Mucosa of descending colon (tissue), 3 donors: Measurements from ENCODE around the gene FAF1. TPM values are rescaled to one million over a fixed set of nuclear protein-coding genes. Genes with fewer than 3 reads are reported as not detected.

Source experiments
- ATAC-seq: fragments of 200-7000 bp; cut with Tn5 transposase; one replicate; pipeline ENCODE4 v1.9.1; 2020; ENCODE audit warnings: mild to moderate bottlenecking, moderate library complexity
- DNase-seq, 3 donors: peaks; one replicate each; pipeline ENCODE4 v3.0.0-alpha.2; 2020
- H3K36me3 ChIP-seq: fragments of 200-600 bp; one replicate; pipeline ENCODE4 v1.8.0; 2021; ENCODE audit warnings: low read depth, mild to moderate bottlenecking
- H3K4me1 ChIP-seq: fragments of 200-600 bp; one replicate; pipeline ENCODE4 v1.8.0; 2021; ENCODE audit warnings: low read depth, mild to moderate bottlenecking
- H3K4me3 ChIP-seq: fragments of 200-600 bp; one replicate; pipeline ENCODE4 v1.8.0; 2021; ENCODE audit warnings: mild to moderate bottlenecking
- H3K9me3 ChIP-seq: fragments of 200-600 bp; one replicate; pipeline ENCODE4 v1.8.0; 2021; ENCODE audit warnings: mild to moderate bottlenecking
- intact Hi-C, 2 donors: fragments of 100-400 bp; cut with DNase I in 1 of 2; cut with micrococcal nuclease in 1 of 2; formaldehyde crosslinking; loops; one replicate each; pipeline versions ENCODE4 v1.11.0 to v1.11.1; 2022; cut with DNase I, micrococcal nuclease
- total RNA-seq, 3 donors: library from RNA; stranded (reverse); fragmentation: NEBNext Ultra II Directional in 2 of 3; extraction: Animal tissue kit (Norgen Biotek cat#: 25700) in 2 of 3; gene quantifications; one replicate each; pipeline versions ENCODE4 v1.2.1 to v1.2.4, GENCODE V29; 2021 to 2023
- TF ChIP-seq, protein P1 (sequence below): fragments of 200-600 bp; IDR thresholded peaks from one replicate; pipeline ENCODE4 v1.8.0; 2022; ENCODE audit warnings: antibody characterized with exemption, mild to moderate bottlenecking
- donor health status: DM: no; HTN: no; CAD: no; lungs with moderate emphysema.
- donor health status: DM: no; HTN: no; CAD: no.
- donor health status: DM: no; HTN: yes; CAD: no.

The FAF1 gene
- total RNA-seq, 3 donors from 2014 or later: 48.6 to 70.9 (median 57.7) TPM

DNA sequence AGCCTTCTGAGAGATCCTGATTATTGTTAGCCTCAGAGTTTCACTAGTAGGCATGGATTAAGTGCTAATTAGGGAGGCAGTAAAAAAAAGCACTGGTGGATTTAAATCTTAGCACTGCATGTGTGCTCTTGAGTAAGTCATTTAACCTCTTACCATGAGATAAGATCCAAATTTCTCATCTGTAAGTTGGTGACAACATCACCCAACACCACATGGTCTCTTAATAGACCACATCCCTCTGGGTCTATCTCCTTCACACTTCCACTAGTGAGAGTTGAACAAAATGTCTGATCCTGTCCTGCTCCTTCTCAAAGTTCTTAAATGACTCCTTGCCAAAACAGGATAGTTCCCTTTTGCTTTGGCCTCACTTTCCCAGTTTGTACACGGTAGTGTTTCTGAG lies 507.4 kb downstream of the FAF1 start:
- DNase-seq (no peak), ATAC-seq (no peak)
- Histone ChIP-seq H3K36me3 (no peaks in the 10 kb centered on the region), H3K4me1 (no peaks in the 10 kb centered on the region), H3K4me3 (no peak overlapping the region), H3K9me3 (no peaks in the 10 kb centered on the region)
- TF ChIP-seq, protein P1, sequence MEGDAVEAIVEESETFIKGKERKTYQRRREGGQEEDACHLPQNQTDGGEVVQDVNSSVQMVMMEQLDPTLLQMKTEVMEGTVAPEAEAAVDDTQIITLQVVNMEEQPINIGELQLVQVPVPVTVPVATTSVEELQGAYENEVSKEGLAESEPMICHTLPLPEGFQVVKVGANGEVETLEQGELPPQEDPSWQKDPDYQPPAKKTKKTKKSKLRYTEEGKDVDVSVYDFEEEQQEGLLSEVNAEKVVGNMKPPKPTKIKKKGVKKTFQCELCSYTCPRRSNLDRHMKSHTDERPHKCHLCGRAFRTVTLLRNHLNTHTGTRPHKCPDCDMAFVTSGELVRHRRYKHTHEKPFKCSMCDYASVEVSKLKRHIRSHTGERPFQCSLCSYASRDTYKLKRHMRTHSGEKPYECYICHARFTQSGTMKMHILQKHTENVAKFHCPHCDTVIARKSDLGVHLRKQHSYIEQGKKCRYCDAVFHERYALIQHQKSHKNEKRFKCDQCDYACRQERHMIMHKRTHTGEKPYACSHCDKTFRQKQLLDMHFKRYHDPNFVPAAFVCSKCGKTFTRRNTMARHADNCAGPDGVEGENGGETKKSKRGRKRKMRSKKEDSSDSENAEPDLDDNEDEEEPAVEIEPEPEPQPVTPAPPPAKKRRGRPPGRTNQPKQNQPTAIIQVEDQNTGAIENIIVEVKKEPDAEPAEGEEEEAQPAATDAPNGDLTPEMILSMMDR: no peak
- intact Hi-C loops: no loop called here

DNA sequence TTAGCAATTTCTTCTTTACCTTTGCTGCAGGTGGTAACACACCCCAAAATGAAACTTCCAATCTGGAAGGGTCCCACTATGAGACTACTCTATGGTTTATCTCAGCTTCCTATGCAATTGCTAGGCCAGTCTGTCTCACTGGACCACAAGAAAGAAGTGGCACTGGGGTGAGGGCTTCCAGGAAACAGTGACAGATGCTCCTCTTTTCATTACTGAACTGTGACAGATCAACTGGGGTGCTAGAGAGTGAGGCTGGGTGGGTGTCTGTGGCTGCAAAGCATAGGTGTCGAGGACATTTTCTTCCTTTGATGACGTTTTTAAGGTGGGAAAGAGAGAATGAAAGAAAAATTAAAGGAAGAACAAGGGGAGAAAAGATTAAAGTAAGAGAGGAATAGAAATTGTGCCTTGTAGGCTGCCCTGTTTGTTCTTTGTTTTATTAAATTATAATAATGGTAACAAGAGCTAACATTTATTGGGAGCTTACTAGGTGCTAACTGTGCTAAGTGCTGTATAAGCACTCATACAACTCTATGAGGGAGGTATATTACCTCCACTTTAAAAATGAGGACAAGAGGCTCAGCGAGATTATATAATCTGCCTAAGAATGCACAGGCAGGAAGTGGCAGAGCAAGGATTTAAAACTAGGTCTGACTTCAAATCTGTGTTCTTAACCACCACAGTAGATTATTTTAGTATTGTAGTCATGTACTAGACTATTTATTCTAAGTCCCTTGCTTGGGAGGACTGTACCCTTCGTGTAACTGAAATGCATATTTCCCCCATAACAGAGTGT lies 509.0 kb downstream of the FAF1 start:
- no peaks in the 10 kb centered on the region for H3K36me3 ChIP-seq
- TF ChIP-seq, protein P1: no peak
- ATAC-seq: no peak
- no peak for DNase-seq
- intact Hi-C loops: no loop called here
- no peaks in the 10 kb centered on the region for H3K9me3 ChIP-seq
- H3K4me1 ChIP-seq: no peaks in the 10 kb centered on the region
- H3K4me3 ChIP-seq: no peak overlapping the region

DNA sequence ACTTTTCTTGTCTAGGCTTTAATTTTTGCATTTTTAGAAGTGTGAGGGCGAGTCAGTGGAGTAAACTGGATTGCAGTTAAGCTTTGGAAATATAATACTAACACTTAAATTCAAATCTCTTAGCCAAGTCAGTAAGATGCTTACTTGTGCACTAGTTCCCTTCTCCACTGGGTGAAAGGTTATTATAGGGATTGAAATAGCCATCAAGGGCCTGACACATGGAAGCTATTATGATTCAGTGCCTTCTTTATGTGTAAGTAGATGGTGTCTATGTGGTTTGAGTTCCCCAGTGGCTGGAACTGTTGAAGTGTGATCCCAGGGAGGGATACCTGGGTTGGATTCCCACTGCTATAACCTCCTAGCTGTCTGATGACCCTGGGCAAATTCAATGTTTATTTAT lies 512.1 kb downstream of the FAF1 start:
- intact Hi-C loops: no loop called here
- H3K4me3 ChIP-seq: no peak overlapping the region
- ATAC-seq (no peak), DNase-seq (no peak)
- TF ChIP-seq, protein P1: no peak
- no peaks in the 10 kb centered on the region for H3K4me1 ChIP-seq
- H3K36me3 ChIP-seq: no peaks in the 10 kb centered on the region
- no peaks in the 10 kb centered on the region for H3K9me3 ChIP-seq

DNA sequence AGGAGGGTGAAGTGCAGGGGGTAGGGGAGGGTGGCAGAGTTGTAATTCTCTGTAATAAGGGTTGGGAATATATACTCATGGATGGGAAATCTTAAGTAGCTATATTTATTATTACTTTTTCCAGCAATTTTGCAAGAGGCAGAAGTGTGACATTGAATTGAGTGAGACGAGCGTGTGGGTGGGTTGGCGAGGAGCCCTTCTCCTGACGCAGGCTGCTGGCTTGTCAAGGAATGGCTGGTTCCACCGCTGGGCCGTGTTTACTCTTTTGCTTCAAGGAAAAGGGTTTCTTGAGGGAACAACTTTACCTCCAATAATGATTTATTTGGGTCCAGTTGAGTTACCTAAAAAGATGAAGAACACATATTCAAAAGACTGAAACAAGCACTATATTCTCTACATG lies 518.9 kb downstream of the FAF1 start:
- ATAC-seq (no peak), DNase-seq (no peak)
- Histone ChIP-seq H3K4me1 (no peaks in the 10 kb centered on the region), H3K9me3 (no peaks in the 10 kb centered on the region), H3K4me3 (no peak overlapping the region), H3K36me3 (no peaks in the 10 kb centered on the region)
- TF ChIP-seq, protein P1: no peak
- intact Hi-C loops: no loop called here

DNA sequence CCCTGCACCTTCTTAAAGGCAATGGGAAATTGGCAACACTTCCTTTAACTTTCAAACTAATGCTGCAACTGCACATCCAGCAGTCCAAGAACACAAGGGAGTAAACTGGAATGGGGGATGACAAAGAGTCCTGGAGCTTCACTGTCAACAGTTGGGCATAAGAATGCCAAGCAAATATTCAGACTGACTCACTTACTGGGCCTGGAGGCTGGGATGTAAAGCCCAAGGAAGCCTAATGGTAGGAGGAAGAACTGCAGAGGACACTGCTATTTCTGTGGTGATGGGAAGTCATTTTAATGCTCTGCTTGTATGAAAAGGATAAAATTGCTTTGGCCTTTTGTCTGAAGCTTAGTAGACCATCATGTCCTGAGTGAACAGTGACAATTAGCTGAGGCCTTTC lies 521.1 kb downstream of the FAF1 start:
- intact Hi-C loops: no loop called here
- H3K9me3 ChIP-seq: no peaks in the 10 kb centered on the region
- no peaks in the 10 kb centered on the region for H3K4me1 ChIP-seq
- TF ChIP-seq, protein P1: no peak
- DNase-seq (no peak), ATAC-seq (no peak)
- no peak overlapping the region for H3K4me3 ChIP-seq
- no peaks in the 10 kb centered on the region for H3K36me3 ChIP-seq
